Measurements from ENCODE around the gene BRCA1. TPM values are rescaled to one million over a fixed set of nuclear protein-coding genes. Genes with fewer than 3 reads are reported as not detected.

Gene BRCA1
- polyA plus RNA-seq, 1 donor = 24.3 TPM

- DNase-seq = no peak
Measured at GRCh38 chr17:43025766-43026537, 99.2 kb downstream of the BRCA1 start.

GRCh38 chr17:43025290-43025657 lies 99.9 kb downstream of the BRCA1 start:
- DNase-seq = no peak

- peak; percentile 96 for DNase-seq
Measured at GRCh38 chr17:43024407-43025289, 100.5 kb downstream of the BRCA1 start, which contains the start of gene RND2. TSS of gene RND2 (plus strand) at chr17:43025231. CDS start at chr17:43025348, 117 bp downstream.

- DNase-seq = peak; percentile 77
Measured at GRCh38 chr17:43021741-43022512, 103.2 kb downstream of the BRCA1 start, which contains the start of gene VAT1. TSS of gene VAT1 (minus strand) at chr17:43022385. CDS start at chr17:43022322, 63 bp downstream.

- DNase-seq = peak; percentile 40
Measured at GRCh38 chr17:43020789-43021740, 104.1 kb downstream of the BRCA1 start.

GRCh38 chr17:43020030-43020621 lies 105.0 kb downstream of the BRCA1 start:
- no peak for DNase-seq

DNA sequence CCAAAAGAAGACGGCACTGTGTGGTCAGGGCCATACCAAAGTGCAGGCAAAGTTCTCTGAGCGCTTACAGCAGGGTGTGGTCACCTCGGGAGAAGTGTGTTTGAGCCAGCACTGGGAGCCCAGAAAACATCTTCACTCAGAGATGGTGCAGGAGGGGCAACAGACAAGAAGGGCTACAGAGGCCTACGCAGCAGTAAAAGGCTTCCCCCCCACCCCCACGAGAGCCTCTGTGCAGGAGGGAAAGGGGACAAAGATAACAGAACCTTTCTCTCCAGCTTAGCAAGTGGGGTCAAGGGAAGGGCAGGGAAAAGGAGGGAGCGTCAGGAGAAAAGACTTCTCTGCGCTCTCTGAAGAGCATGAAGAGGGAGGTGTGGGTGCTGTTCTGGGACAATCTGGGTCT lies 105.7 kb downstream of the BRCA1 start:
- DNase-seq = no peak

GRCh38 chr17:43018932-43019331 lies 106.2 kb downstream of the BRCA1 start:
- DNase-seq = no peak

DNA sequence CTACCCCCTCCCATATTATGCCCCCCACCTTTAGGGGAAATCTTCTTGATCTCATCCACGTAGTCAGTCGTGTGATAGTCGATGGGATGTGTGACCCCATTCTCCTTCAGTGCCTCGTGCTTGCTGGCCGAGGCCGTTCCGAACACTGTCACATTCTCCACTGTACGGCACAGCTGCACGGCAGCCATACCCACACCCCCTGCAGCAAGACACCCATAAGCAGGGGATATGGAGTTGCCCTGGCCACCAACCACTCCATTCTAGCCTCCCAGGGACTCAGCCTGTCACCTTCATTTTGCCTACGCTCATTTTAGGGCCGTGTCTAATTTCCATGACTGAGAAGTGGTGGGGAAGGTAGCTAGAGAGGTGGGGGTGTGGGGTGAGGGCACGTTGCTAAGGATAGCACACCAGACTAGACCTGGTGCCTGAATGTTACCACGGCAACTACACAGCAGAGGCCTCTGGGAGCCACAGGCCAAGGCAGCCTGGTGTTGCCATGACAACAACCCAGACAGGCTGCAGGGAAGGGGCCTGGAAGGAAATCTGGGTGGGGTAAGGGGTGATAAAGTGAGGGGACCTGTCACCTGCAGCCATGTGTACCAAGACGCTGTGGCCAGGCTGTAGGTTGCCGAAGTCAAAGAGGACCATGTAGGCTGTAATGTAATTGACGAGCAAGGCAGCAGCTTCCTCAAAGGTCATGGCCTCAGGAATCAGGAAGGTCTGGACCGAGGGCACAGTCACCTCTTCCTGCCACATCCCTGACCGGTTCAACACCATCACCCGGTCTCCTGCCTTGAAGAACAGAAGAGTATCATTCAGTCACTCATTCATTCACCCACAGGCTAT lies 106.9 kb downstream of the BRCA1 start:
- DNase-seq = peak; percentile 37

DNA sequence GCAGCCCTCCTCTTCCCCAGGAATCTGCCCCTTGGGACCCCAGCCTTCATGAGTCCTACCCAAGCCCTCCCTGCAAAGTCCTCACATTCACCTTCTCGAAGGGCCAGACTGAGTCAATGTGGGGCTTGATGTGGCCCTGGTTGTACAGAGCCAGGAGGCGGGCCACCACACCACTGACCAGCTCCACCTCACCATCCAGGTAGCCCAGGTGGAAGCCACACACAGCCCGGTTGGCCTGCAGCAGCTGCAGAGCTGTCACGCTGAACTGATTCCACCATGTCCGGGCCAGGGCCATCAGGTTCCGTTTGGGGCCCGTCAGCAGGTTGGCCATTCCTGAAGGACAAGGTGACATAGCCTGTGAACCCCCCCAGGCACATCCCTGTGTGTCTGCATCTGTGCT lies 108.9 kb downstream of the BRCA1 start:
- no peak for DNase-seq

- DNase-seq = no peak
Measured at GRCh38 chr17:43015579-43015978, 109.6 kb downstream of the BRCA1 start.

GRCh38 chr17:43014649-43015542 lies 110.3 kb downstream of the BRCA1 start:
- DNase-seq = peak; percentile 30

DNA sequence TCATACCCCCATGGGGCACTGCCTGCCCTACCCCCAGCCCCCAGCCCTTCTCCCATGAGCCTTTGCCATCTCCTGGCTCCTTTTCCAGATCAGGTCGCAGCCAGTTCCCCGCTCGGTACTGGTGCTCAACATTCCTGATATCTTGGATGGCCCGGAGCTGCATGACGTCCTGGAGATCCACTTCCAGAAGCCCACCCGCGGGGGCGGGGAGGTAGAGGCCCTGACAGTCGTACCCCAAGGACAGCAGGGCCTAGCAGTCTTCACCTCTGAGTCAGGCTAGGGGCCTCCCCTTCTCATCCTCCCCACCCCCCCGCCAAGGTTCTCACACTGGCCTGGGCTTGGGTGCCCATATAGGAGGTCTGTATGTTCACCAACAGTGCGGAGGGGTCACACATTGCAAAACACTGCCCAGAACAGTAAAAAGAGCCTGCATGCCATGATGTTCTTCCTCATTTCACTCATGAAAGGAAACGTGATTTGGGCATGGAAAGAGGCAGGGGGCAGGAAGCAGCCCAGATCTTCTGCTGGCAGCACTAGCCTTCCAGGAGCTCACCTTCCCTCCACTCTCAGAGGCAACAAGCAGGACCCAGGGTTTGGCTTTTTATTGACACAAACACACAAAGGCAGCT lies 111.0 kb downstream of the BRCA1 start:
- no peak for DNase-seq

- DNase-seq = no peak
Measured at GRCh38 chr17:43013296-43013695, 111.9 kb downstream of the BRCA1 start.

DNA sequence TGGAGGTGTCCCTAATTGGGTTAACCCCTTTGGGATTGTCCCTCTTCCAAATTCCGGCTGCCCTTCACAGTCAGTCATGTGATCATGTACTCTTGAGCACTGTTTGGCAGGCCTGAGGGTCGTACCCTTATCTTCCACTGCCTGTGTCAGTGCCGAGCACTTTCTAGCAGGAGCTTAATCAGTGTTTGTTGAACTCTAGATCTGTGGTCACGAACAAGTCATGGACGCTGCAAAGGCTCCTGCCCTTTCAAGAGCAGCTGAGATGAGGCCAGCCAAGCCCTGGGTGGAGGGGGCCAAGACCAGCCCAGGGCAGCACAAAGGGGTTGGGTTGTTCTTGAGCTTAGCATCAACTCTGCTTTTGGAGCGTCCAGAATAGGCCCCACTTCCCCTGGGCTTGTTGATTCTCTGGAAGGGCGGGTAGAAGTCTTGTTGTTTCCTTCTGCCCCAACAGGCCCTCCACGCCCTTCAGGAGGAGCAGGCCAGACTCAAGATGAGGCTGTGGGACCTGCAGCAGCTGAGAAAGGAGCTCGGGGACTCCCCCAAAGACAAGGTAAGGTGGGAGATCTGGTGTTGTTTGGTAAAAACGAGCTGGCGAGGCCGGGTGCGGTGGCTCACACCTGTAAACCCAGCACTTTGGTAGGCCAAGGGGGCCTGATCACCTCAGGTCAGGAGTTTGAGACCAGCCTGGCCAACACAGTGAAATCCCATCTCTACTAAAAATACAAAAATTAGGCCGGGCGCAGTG lies 113.3 kb downstream of the BRCA1 start:
- no peak for DNase-seq

GRCh38 chr17:43010667-43011308 lies 114.4 kb downstream of the BRCA1 start:
- no peak for DNase-seq
